Central memory CD8-positive, alpha-beta T cell (primary cell): ENCODE data around the gene RFX3.

Experiments
- ATAC-seq: fragments of 150-1000 bp; cut with Tn5 transposase; replicated peaks from 2 replicates; pipeline ENCODE4 v1.10.0; 2022; ENCODE audit warnings: mild to moderate bottlenecking, moderate FRiP score, moderate number of reproducible peaks; ENCODE audit not compliant: poor library complexity, severe bottlenecking; ENCODE audit errors: extremely low read depth
- DNase-seq, 2 donors: peaks; one replicate each; pipeline ENCODE4 v3.0.0; 2021; ENCODE audit warnings: low spot score in 2 of 2
- H3K27ac Mint-ChIP-seq: one replicate; pipeline ENCODE4 v1.8.0; 2022; ENCODE audit warnings: low read depth, mild to moderate bottlenecking, moderate library complexity, mixed read lengths
- H3K27me3 Mint-ChIP-seq: one replicate; pipeline ENCODE4 v1.8.0; 2022; ENCODE audit warnings: mixed read lengths
- H3K36me3 Mint-ChIP-seq: one replicate; pipeline ENCODE4 v1.8.0; 2022; ENCODE audit warnings: mild to moderate bottlenecking, moderate library complexity, mixed read lengths; ENCODE audit not compliant: insufficient read depth
- H3K4me1 Mint-ChIP-seq: one replicate; pipeline ENCODE4 v1.8.0; 2022; ENCODE audit warnings: mixed read lengths
- H3K4me3 Mint-ChIP-seq: one replicate; pipeline ENCODE4 v1.8.0; 2022; ENCODE audit warnings: mild to moderate bottlenecking, moderate library complexity, mixed read lengths
- H3K9me3 Mint-ChIP-seq: one replicate; pipeline ENCODE4 v1.8.0; 2022; ENCODE audit warnings: mixed read lengths

The RFX3 gene

GRCh38 chr9:3490957-3491356, 34.8 kb downstream of the RFX3 start:
- Mint-ChIP-seq H3K9me3 (peaks cover 5% of the 10 kb centered on the region), H3K36me3 (no peaks in the 10 kb centered on the region), H3K4me3 (no peak overlapping the region), H3K4me1 (peaks cover 25% of the 10 kb centered on the region), H3K27ac (no peak overlapping the region), H3K27me3 (no peaks in the 10 kb centered on the region)
- DNase-seq (no peak), ATAC-seq (no peak)

- no peak for DNase-seq
- no peak overlapping the region for H3K27ac Mint-ChIP-seq
- H3K4me1 Mint-ChIP-seq: peaks cover 16% of the 10 kb centered on the region
- H3K4me3 Mint-ChIP-seq: no peak overlapping the region
- no peaks in the 10 kb centered on the region for H3K9me3 Mint-ChIP-seq
- H3K27me3 Mint-ChIP-seq: no peaks in the 10 kb centered on the region
- ATAC-seq: no peak
- H3K36me3 Mint-ChIP-seq: peaks cover 19% of the 10 kb centered on the region
These were observed 43.2 kb downstream of the RFX3 start for GRCh38 chr9:3482578-3482977.

- peak overlapping the region; percentile 93 for H3K27ac Mint-ChIP-seq
- DNase-seq: no peak
- ATAC-seq: no peak
- H3K36me3 Mint-ChIP-seq: peaks cover 19% of the 10 kb centered on the region
- no peaks in the 10 kb centered on the region for H3K27me3 Mint-ChIP-seq
- no peak overlapping the region for H3K4me3 Mint-ChIP-seq
- H3K4me1 Mint-ChIP-seq: peaks cover 37% of the 10 kb centered on the region
- H3K9me3 Mint-ChIP-seq: no peaks in the 10 kb centered on the region
These were observed 45.5 kb downstream of the RFX3 start for GRCh38 chr9:3480353-3480655.

- Mint-ChIP-seq H3K27ac (peak overlapping the region; percentile 93), H3K27me3 (no peaks in the 10 kb centered on the region), H3K9me3 (no peaks in the 10 kb centered on the region), H3K4me1 (peaks cover 43% of the 10 kb centered on the region), H3K36me3 (peaks cover 18% of the 10 kb centered on the region), H3K4me3 (no peak overlapping the region)
- DNase-seq (no peak), ATAC-seq (no peak)
These were observed 46.1 kb downstream of the RFX3 start for GRCh38 chr9:3479514-3480352.

- Mint-ChIP-seq H3K9me3 (no peaks in the 10 kb centered on the region), H3K4me1 (peaks cover 48% of the 10 kb centered on the region), H3K27ac (peak overlapping the region; percentile 93), H3K4me3 (peak overlapping the region; percentile 79), H3K36me3 (peaks cover 11% of the 10 kb centered on the region), H3K27me3 (no peaks in the 10 kb centered on the region)
- no peak for DNase-seq
- peak; percentile 52 for ATAC-seq
These were observed 47.2 kb downstream of the RFX3 start for GRCh38 chr9:3478549-3478953.

GRCh38 chr9:3477236-3477834, 48.5 kb downstream of the RFX3 start:
- Mint-ChIP-seq H3K27me3 (no peaks in the 10 kb centered on the region), H3K4me3 (peak overlapping the region; percentile 79), H3K4me1 (peaks cover 54% of the 10 kb centered on the region), H3K9me3 (no peaks in the 10 kb centered on the region), H3K27ac (peak overlapping the region; percentile 93), H3K36me3 (peaks cover 8% of the 10 kb centered on the region)
- DNase-seq (no peak), ATAC-seq (peak; percentile 69)

- Mint-ChIP-seq H3K4me3 (no peak overlapping the region), H3K9me3 (no peaks in the 10 kb centered on the region), H3K36me3 (peaks cover 8% of the 10 kb centered on the region), H3K27ac (peak overlapping the region; percentile 67), H3K27me3 (no peaks in the 10 kb centered on the region), H3K4me1 (peaks cover 54% of the 10 kb centered on the region)
- no peak for ATAC-seq
- no peak for DNase-seq
These were observed 50.3 kb downstream of the RFX3 start for GRCh38 chr9:3475300-3476020.

- Mint-ChIP-seq H3K4me3 (peak overlapping the region; percentile 16), H3K36me3 (peaks cover 11% of the 10 kb centered on the region), H3K4me1 (peaks cover 54% of the 10 kb centered on the region), H3K9me3 (no peaks in the 10 kb centered on the region), H3K27me3 (no peaks in the 10 kb centered on the region), H3K27ac (peak overlapping the region; percentile 67)
- no peak for DNase-seq
- no peak for ATAC-seq
These were observed 51.0 kb downstream of the RFX3 start for GRCh38 chr9:3474821-3475220.

GRCh38 chr9:3473405-3473804, 52.4 kb downstream of the RFX3 start:
- no peaks in the 10 kb centered on the region for H3K27me3 Mint-ChIP-seq
- H3K4me3 Mint-ChIP-seq: no peak overlapping the region
- peaks cover 3% of the 10 kb centered on the region for H3K36me3 Mint-ChIP-seq
- no peaks in the 10 kb centered on the region for H3K9me3 Mint-ChIP-seq
- no peak for ATAC-seq
- peaks cover 46% of the 10 kb centered on the region for H3K4me1 Mint-ChIP-seq
- DNase-seq: no peak
- H3K27ac Mint-ChIP-seq: no peak overlapping the region

GRCh38 chr9:3471883-3472282, 53.9 kb downstream of the RFX3 start:
- ATAC-seq (no peak), DNase-seq (no peak)
- peaks cover 3% of the 10 kb centered on the region for H3K36me3 Mint-ChIP-seq
- no peaks in the 10 kb centered on the region for H3K27me3 Mint-ChIP-seq
- H3K4me1 Mint-ChIP-seq: peaks cover 36% of the 10 kb centered on the region
- H3K27ac Mint-ChIP-seq: no peak overlapping the region
- H3K9me3 Mint-ChIP-seq: no peaks in the 10 kb centered on the region
- no peak overlapping the region for H3K4me3 Mint-ChIP-seq

- Mint-ChIP-seq H3K9me3 (no peaks in the 10 kb centered on the region), H3K4me1 (peaks cover 11% of the 10 kb centered on the region), H3K36me3 (peaks cover 3% of the 10 kb centered on the region), H3K27me3 (no peaks in the 10 kb centered on the region), H3K4me3 (no peak overlapping the region), H3K27ac (no peak overlapping the region)
- ATAC-seq (no peak), DNase-seq (no peak)
These were observed 57.2 kb downstream of the RFX3 start for GRCh38 chr9:3468421-3469205.

GRCh38 chr9:3467593-3468219, 58.1 kb downstream of the RFX3 start:
- no peaks in the 10 kb centered on the region for H3K27me3 Mint-ChIP-seq
- ATAC-seq: peak; percentile 98
- peak in 1 of 2 donors; percentile 40 for DNase-seq
- no peak overlapping the region for H3K4me3 Mint-ChIP-seq
- peaks cover 3% of the 10 kb centered on the region for H3K36me3 Mint-ChIP-seq
- H3K27ac Mint-ChIP-seq: no peak overlapping the region
- H3K9me3 Mint-ChIP-seq: no peaks in the 10 kb centered on the region
- peaks cover 5% of the 10 kb centered on the region for H3K4me1 Mint-ChIP-seq
